Heart right ventricle (tissue), 16 donors: Measurements from ENCODE around the gene ENTPD7. TPM values are rescaled to one million over a fixed set of nuclear protein-coding genes. Genes with fewer than 3 reads are reported as not detected.

Source experiments
- ATAC-seq, 8 donors: fragments of 200-7000 bp; cut with Tn5 transposase; one replicate each; pipeline ENCODE4 v1.9.1; 2020; ENCODE audit warnings: mild to moderate bottlenecking in 8 of 8, moderate library complexity in 8 of 8, moderate number of reproducible peaks in 1 of 8
- DNase-seq, 2 donors: peaks; one replicate each; pipeline ENCODE4 v3.0.0-alpha.2; 2020
- H3K27ac ChIP-seq, 10 donors: fragments of 200-600 bp; sonication (generic) in 2 of 10; one replicate each; pipeline versions ENCODE4 v1.5.0 to v1.8.0; 2020 to 2022; ENCODE audit warnings: mild to moderate bottlenecking in 3 of 10
- H3K27me3 ChIP-seq, 7 donors: fragments of 200-600 bp; one replicate each; pipeline ENCODE4 v1.8.0; 2021 to 2022; ENCODE audit warnings: mild to moderate bottlenecking in 2 of 7
- H3K36me3 ChIP-seq, 9 donors: fragments of 200-600 bp; sonication (generic) in 1 of 9; one replicate each; pipeline versions ENCODE4 v1.5.0 to v1.8.0; 2020 to 2022; ENCODE audit warnings: mild to moderate bottlenecking in 2 of 9
- H3K4me1 ChIP-seq, 9 donors: fragments of 200-600 bp; sonication (generic) in 1 of 9; one replicate each; pipeline versions ENCODE4 v1.5.0 to v1.8.0; 2020 to 2022; ENCODE audit warnings: mild to moderate bottlenecking in 4 of 9
- H3K4me3 ChIP-seq, 10 donors: fragments of 200-600 bp; sonication (generic) in 2 of 10; one replicate each; pipeline versions ENCODE4 v1.5.0 to v1.8.0; 2020 to 2022; ENCODE audit warnings: mild to moderate bottlenecking in 7 of 10, moderate library complexity in 2 of 10
- H3K9me3 ChIP-seq, 11 donors: fragments of 200-600 bp in 10 of 11; sonication (generic) in 2 of 11; one replicate each; pipeline versions ENCODE4 v1.5.0 to v1.8.0; 2013 to 2022; ENCODE audit warnings: mild to moderate bottlenecking in 2 of 11, control low read depth in 1 of 11, moderate library complexity in 1 of 11
- WGBS, 2 donors: extraction: QIAGEN DNeasy Blood & Tissue Kit; methylation state at CpG; one replicate each; pipeline ENCODE4 v1.1.7; 2013; ENCODE audit warnings: inconsistent platforms in 1 of 2; 5-methylcytosine and 5-hydroxymethylcytosine counted together
- intact Hi-C, 10 donors: fragments of 100-400 bp; cut with DNase I; formaldehyde crosslinking; loops; one replicate each; pipeline versions ENCODE4 v1.11.1 to v1.14.2; 2022
- polyA plus RNA-seq, 2 donors: library from polyadenylated mRNA; stranded (reverse); fragments of 200-250 nt; gene quantifications; one replicate each; pipeline ENCODE4 v1.2.3, GENCODE V29; 2013
- total RNA-seq, 10 donors: library from RNA; stranded (reverse); fragmentation: NEBNext Ultra II Directional in 3 of 10; extraction: Animal tissue kit (Norgen Biotek cat#: 25700) in 3 of 10; gene quantifications; one replicate each; pipeline versions ENCODE4 v1.2.1 to v1.2.4, GENCODE V29; 2021 to 2023
- TF ChIP-seq, protein P1 (sequence below), 9 donors: fragments of 200-600 bp; sonication (generic) in 2 of 9; IDR thresholded peaks; one replicate each; pipeline versions ENCODE4 v1.5.0 to v1.8.0; 2021 to 2022; ENCODE audit warnings: antibody characterized with exemption in 9 of 9, mild to moderate bottlenecking in 5 of 9, moderate library complexity in 1 of 9
- donor health status: Arrhythmogenic right ventricular cardiomyopathy.
- donor health status: ischemic (EF 13 %, LVEDD 7.1; RV severe dilation, severe dysfunction).
- donor health status: healthy with polysubstance abuse.
- donor health status: DM: no; HTN: yes; CAD: no.
- donor health status: DM: no; HTN: no; CAD: no.
- donor health status: ischemic (EF 25% LVEDD 6.9; RV normal size, moderate dysfunction).
- donor health status: ischemic (EF 25% LVEDD 5.7; RV mildly dilated, moderate dysfunction).
- donor health status: healthy.
- donor health status: DM: yes; HTN: yes; CAD: no.
- donor health status: Ischemic cardiomyopathy.
- donor health status: ischemic (EF 35%, LVEDD 5.7; RV mildly dilated, moderate dysfunction).
- donor health status: nonischemic (EF 11% LVEDD 7.7; RV severe dilation, severe dysfunction).
- donor health status: DM: yes; HTN: yes; CAD: no.
- donor health status: PGD.
- donor health status: ischemic (EF 29% LVEDD 5.4; RV normal size, mild dysfunction).
- donor health status: nonischemic (EF 23%, LVEDD 6.1; RV moderate dilation, normal function).

Gene ENTPD7
- total and polyA plus RNA-seq, 12 donors = 0.22 to 3.8 (median 2.3) TPM

DNA sequence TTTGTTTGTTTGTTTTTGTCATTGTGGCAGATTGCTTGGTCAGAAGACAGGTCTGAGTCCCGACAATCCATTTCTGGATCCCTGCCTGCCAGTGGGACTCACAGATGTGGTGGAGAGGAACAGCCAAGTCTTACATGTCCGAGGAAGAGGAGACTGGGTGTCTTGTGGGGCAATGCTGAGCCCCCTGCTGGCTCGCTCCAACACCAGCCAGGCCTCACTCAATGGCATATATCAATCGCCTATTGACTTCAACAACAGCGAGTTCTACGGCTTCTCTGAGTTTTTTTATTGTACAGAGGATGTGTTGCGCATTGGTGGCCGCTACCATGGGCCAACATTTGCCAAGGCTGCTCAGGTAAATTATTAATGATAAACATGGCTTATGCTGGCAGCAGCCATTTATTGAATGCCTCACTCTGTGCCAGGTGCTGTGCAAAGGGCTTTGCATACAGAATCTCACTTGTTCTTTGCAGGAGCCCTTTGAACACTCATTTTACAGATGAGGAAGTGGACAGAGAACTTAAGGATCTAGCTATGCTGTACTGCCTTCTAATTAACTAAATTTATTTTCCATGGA is 39.3 kb downstream of the ENTPD7 start:
- Histone ChIP-seq H3K36me3 (peaks cover 0 to 98% (median 26%) of the 10 kb centered on the region in 9 donors), H3K27me3 (no peaks in the 10 kb centered on the region), H3K27ac (no peak overlapping the region), H3K4me3 (no peak overlapping the region), H3K4me1 (no peaks in the 10 kb centered on the region), H3K9me3 (no peaks in the 10 kb centered on the region)
- intact Hi-C loops = no loop called here
- ATAC-seq (no peak), DNase-seq (no peak)
- 85 to 87% methylated on average over 8 of the region's 8 CpGs for WGBS, 2 donors
- TF ChIP-seq, protein P1, sequence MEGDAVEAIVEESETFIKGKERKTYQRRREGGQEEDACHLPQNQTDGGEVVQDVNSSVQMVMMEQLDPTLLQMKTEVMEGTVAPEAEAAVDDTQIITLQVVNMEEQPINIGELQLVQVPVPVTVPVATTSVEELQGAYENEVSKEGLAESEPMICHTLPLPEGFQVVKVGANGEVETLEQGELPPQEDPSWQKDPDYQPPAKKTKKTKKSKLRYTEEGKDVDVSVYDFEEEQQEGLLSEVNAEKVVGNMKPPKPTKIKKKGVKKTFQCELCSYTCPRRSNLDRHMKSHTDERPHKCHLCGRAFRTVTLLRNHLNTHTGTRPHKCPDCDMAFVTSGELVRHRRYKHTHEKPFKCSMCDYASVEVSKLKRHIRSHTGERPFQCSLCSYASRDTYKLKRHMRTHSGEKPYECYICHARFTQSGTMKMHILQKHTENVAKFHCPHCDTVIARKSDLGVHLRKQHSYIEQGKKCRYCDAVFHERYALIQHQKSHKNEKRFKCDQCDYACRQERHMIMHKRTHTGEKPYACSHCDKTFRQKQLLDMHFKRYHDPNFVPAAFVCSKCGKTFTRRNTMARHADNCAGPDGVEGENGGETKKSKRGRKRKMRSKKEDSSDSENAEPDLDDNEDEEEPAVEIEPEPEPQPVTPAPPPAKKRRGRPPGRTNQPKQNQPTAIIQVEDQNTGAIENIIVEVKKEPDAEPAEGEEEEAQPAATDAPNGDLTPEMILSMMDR (IDR thresholded peaks at IDR 0.05) = peak in 1 of 9 donors; percentile 14

- intact Hi-C loops = loop anchor here in 4 of 10 donors (10.0 kb wide), 2 partner anchors 76 to 266 kb away; partner anchors contain the start of genes GOT1 (in 2 of the 4) and SLC25A28 (in 2 of the 4)
- no peaks in the 10 kb centered on the region for H3K27me3 ChIP-seq
- no peak overlapping the region for H3K4me3 ChIP-seq
- H3K4me1 ChIP-seq = no peaks in the 10 kb centered on the region
- no peak for DNase-seq
- WGBS, 2 donors = 95 to 96% methylated on average over 4 of the region's 4 CpGs
- TF ChIP-seq, protein P1 (IDR thresholded peaks at IDR 0.05) = no peak
- no peaks in the 10 kb centered on the region for H3K9me3 ChIP-seq
- H3K27ac ChIP-seq = no peak overlapping the region
- peaks cover 0 to 100% (median 35%) of the 10 kb centered on the region in 9 donors for H3K36me3 ChIP-seq
- no peak for ATAC-seq
Observed at GRCh38 chr10:99700649-99701048, 41.3 kb downstream of the ENTPD7 start.

- 84 to 89% methylated on average over 1 of the region's 1 CpG for WGBS, 2 donors
- no peak for DNase-seq
- Histone ChIP-seq H3K27me3 (no peaks in the 10 kb centered on the region), H3K27ac (no peak overlapping the region), H3K4me1 (no peaks in the 10 kb centered on the region), H3K4me3 (no peak overlapping the region), H3K36me3 (peaks cover 0 to 100% (median 23%) of the 10 kb centered on the region in 9 donors), H3K9me3 (no peaks in the 10 kb centered on the region)
- TF ChIP-seq, protein P1 (IDR thresholded peaks at IDR 0.05) = no peak
- intact Hi-C loops = loop anchor here in 5 of 10 donors (5.0 to 10.0 kb wide), 3 partner anchors 84 to 316 kb away; partner anchors contain the start of genes GOT1 (in 2 of the 5) and SLC25A28 (in 2 of the 5)
- ATAC-seq = no peak
Observed at GRCh38 chr10:99708428-99709012, 49.2 kb downstream of the ENTPD7 start.

DNA sequence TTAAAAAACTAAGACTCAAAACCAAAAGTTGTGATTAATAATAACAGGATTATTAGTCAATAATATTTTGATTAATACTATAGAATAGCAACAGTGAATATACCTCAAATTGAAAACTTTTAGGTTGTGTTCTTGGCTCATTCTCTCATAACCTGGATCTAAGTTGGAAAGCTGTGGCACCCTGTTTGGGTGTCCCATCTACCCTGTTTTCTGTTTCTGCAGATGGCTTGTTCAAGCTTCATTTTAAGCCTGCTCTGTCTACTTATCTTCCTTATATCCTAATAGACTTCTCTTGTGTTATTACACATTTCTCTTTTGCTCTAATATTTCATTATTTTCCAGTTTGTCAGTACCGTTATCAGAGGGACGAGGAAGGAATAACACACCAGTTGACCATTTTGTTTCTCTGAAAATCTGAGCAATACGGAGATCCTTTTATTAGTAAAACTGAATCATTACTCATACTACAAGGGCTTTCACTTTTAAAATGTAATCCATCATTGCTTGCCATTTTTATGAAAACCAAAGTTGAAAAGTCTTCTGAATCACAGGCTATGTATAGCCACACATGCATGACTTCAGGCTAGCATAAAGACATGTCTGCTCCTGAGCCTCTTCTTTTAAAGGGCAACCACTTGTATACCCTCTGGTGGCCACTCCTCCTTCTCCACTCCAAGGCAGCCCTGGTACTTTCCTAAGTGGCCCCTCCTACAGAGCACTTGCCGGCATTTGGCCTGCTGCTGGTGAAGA is 50.3 kb downstream of the ENTPD7 start:
- Histone ChIP-seq H3K4me1 (no peaks in the 10 kb centered on the region), H3K4me3 (no peak overlapping the region), H3K27me3 (no peaks in the 10 kb centered on the region), H3K27ac (no peak overlapping the region), H3K36me3 (peaks cover 0 to 100% (median 18%) of the 10 kb centered on the region in 9 donors), H3K9me3 (no peaks in the 10 kb centered on the region)
- intact Hi-C loops = loop anchor here in 7 of 10 donors (5.0 to 10.0 kb wide), 6 partner anchors 85 to 317 kb away; partner anchors contain the start of genes GOT1 (in 2 of the 7) and SLC25A28 (in 2 of the 7)
- TF ChIP-seq, protein P1 (IDR thresholded peaks at IDR 0.05) = no peak
- DNase-seq = no peak
- peak in 4 of 8 donors; percentile 29 to 77 (median 70) for ATAC-seq
- 56 to 95% methylated on average over 4 of the region's 4 CpGs for WGBS, 2 donors
